GM12878 (cell line): ENCODE measurements around the gene ADGRG7.

Experiments
- ATF3 ChIP-seq: IDR thresholded peaks from 2 replicates; pipeline ENCODE4 v1.6.1; 2011; ENCODE audit warnings: low read depth, mild to moderate bottlenecking, low read length, moderate library complexity, borderline replicate concordance; ENCODE audit errors: extremely low read depth
- CHD2 ChIP-seq: IDR thresholded peaks from 2 replicates; pipeline ENCODE4 v1.6.1; 2011; ENCODE audit warnings: low read depth, low read length, improper control_type of control experiment, borderline replicate concordance
- CTCF ChIP-seq, 3 experiments: IDR thresholded peaks in 2 of 3; conservative IDR thresholded peaks in 1 of 3; 2 replicates each; pipeline ENCODE4 v1.5.1; 2011; ENCODE audit warnings: low read depth in 3 of 3, low read length in 3 of 3, mild to moderate bottlenecking in 3 of 3, control low read depth in 2 of 3, moderate library complexity in 2 of 3, inconsistent platforms in 1 of 3, mixed read lengths in 1 of 3; ENCODE audit not compliant: control insufficient read depth in 2 of 3, insufficient read depth in 1 of 3; ENCODE audit errors: extremely low read depth in 1 of 3
- EP300 ChIP-seq, 2 experiments: fragments of 150-350 bp in 1 of 2; IDR thresholded peaks; 2 replicates each; pipeline ENCODE4 v1.6.1; 2011 to 2012; ENCODE audit warnings: low read depth in 2 of 2, low read length in 2 of 2, borderline replicate concordance in 1 of 2, improper control_type of control experiment in 1 of 2, inconsistent platforms in 1 of 2; ENCODE audit not compliant: control insufficient read depth in 1 of 2
- HCFC1 ChIP-seq: fragments of 150-350 bp; IDR thresholded peaks from 2 replicates; pipeline ENCODE4 v1.6.1; 2014; ENCODE audit warnings: low read length
- MAX ChIP-seq: IDR thresholded peaks from 2 replicates; pipeline ENCODE4 v1.6.1; 2012; ENCODE audit warnings: low read depth, low read length, improper control_type of control experiment
- NRF1 ChIP-seq: conservative IDR thresholded peaks from 2 replicates; pipeline ENCODE4 v1.6.1; 2011; ENCODE audit warnings: mild to moderate bottlenecking, low read depth, low read length, improper control_type of control experiment
- POLR2A ChIP-seq: IDR thresholded peaks from 2 replicates; pipeline ENCODE4 v1.6.1; 2011; ENCODE audit warnings: low read depth, mild to moderate bottlenecking, low read length
- POLR2AphosphoS5 ChIP-seq: IDR thresholded peaks from 2 replicates; pipeline ENCODE4 v1.6.1; 2011; ENCODE audit warnings: mild to moderate bottlenecking, low read length, inconsistent platforms
- REST ChIP-seq: IDR thresholded peaks from 2 replicates; pipeline ENCODE4 v1.6.1; 2012; ENCODE audit warnings: mild to moderate bottlenecking, low read depth, low read length
- RUNX3 ChIP-seq: IDR thresholded peaks from 2 replicates; pipeline ENCODE4 v1.6.1; 2012; ENCODE audit warnings: low read length, inconsistent platforms
- STAT1 ChIP-seq: fragments of 450-650 bp; conservative IDR thresholded peaks from 2 replicates; pipeline ENCODE4 v1.6.1; 2014; ENCODE audit warnings: antibody characterized with exemption, mild to moderate bottlenecking
- YY1 ChIP-seq: IDR thresholded peaks from 2 replicates; pipeline ENCODE4 v1.6.1; 2011; ENCODE audit warnings: low read depth, mild to moderate bottlenecking, low read length
- ZSCAN29 ChIP-seq: fragments of 450-650 bp; IDR thresholded peaks from 2 replicates; pipeline ENCODE4 v1.6.1; 2017; ENCODE audit warnings: mild to moderate bottlenecking, moderate library complexity

GRCh38 chr3:100621251-100621650 is 11.8 kb downstream of the ADGRG7 start:
- TF ChIP-seq CTCF (IDR thresholded peaks at IDR 0.05 in 2 of 3, conservative IDR thresholded peaks at IDR 0.05 in 1 of 3; ENCODE audit: control insufficient read depth in 2 of 3, extremely low read depth in 1 of 3, insufficient read depth in 1 of 3, low read depth in 3 of 3, low read length in 3 of 3) (no peak), POLR2AphosphoS5 (no peak), HCFC1 (no peak), POLR2A (no peak), ZSCAN29 (no peak), NRF1 (no peak), EP300 (IDR thresholded peaks at IDR 0.05; ENCODE audit: borderline replicate concordance in 1 of 2, control insufficient read depth in 1 of 2, low read depth in 2 of 2, low read length in 2 of 2) (no peak), MAX (no peak), STAT1 (no peak), CHD2 (no peak), RUNX3 (no peak), ATF3 (no peak), REST (no peak), YY1 (no peak)
